Bronchial epithelial cell (primary cell): Measurements from ENCODE around the gene LILRB4. TPM values are rescaled to one million over a fixed set of nuclear protein-coding genes. Genes with fewer than 3 reads are reported as not detected.

Experiments used
- DNase-seq: peaks from one replicate; pipeline ENCODE4 v3.0.0-alpha.2; 2010; ENCODE audit warnings: low read depth
- FAIRE-seq: peaks from 2 replicates; lab custom pipeline; 2011; peaks lifted over from hg19 to GRCh38; lab: Jason Lieb, UNC
- H3K27me3 ChIP-seq: 2 replicates; pipeline ENCODE4 v1.5.1; 2011; ENCODE audit warnings: low read length; ENCODE audit not compliant: control insufficient read depth, insufficient read depth
- H3K36me3 ChIP-seq: 2 replicates; pipeline ENCODE4 v1.5.1; 2011; ENCODE audit warnings: low read length; ENCODE audit not compliant: control insufficient read depth, insufficient read depth
- H3K4me3 ChIP-seq: 2 replicates; pipeline ENCODE4 v1.5.1; 2011; ENCODE audit warnings: mild to moderate bottlenecking, low read depth, low read length, control low read depth
- total RNA-seq: library from RNA; depleted of rRNA; stranded (reverse); fragments of >200 nt; gene quantifications from 2 replicates; pipeline ENCODE4 v1.2.1, GENCODE V29; 2014
- TF ChIP-seq, protein P1 (sequence below): IDR thresholded peaks from 2 replicates; pipeline ENCODE4 v1.5.1; 2011; ENCODE audit warnings: mild to moderate bottlenecking, moderate library complexity, low read length, control low read depth, inconsistent platforms; ENCODE audit not compliant: insufficient read depth, severe bottlenecking

LILRB4 gene
- total RNA-seq, 1 donor from 2014 or later = not detected

DNA sequence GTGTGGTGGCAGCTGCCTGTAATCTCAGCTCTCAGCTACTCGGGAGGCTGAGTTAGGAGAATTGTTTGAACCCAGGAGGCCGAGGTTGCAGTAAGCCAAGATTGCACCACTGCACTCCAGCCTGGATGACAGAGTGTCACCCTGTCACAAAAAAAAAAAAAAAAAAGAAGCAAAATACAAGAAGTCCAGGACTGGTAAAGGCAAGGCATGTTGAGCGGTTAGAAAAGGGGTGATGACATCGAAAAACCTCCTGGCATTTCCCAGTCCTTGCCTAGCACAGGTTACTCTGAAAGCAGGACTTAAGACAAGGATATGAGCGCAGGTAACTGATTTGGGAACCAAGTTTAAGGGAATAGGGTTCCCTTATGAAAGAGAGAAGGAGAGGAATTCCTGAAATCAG, 2.5 kb upstream of the LILRB4 start:
- Histone ChIP-seq H3K27me3 (no peaks in the 10 kb centered on the region), H3K36me3 (no peaks in the 10 kb centered on the region), H3K4me3 (no peak overlapping the region)
- DNase-seq (no peak), FAIRE-seq (no peak)
- TF ChIP-seq, protein P1, sequence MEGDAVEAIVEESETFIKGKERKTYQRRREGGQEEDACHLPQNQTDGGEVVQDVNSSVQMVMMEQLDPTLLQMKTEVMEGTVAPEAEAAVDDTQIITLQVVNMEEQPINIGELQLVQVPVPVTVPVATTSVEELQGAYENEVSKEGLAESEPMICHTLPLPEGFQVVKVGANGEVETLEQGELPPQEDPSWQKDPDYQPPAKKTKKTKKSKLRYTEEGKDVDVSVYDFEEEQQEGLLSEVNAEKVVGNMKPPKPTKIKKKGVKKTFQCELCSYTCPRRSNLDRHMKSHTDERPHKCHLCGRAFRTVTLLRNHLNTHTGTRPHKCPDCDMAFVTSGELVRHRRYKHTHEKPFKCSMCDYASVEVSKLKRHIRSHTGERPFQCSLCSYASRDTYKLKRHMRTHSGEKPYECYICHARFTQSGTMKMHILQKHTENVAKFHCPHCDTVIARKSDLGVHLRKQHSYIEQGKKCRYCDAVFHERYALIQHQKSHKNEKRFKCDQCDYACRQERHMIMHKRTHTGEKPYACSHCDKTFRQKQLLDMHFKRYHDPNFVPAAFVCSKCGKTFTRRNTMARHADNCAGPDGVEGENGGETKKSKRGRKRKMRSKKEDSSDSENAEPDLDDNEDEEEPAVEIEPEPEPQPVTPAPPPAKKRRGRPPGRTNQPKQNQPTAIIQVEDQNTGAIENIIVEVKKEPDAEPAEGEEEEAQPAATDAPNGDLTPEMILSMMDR = no peak

DNA sequence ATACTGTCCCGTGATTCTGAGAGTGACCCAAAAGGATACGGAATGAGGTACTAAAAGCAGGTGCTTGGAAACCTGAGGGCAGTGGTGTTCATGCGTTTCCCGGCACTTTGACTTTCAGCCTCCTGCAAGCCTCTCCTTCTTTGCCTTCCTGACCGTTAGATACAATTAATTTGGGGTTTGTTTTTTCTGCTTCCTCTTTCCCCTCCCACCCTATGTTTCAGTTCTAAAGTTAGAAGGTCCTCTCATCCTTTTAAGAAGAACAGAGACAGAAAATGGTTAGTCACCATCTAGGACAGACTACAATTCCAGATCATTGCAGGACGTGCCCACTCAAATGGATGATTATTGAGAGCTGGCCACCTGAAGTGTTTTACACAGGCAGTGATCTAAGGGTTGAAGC, 1.8 kb upstream of the LILRB4 start:
- FAIRE-seq = no peak
- H3K27me3 ChIP-seq = no peaks in the 10 kb centered on the region
- DNase-seq = no peak
- no peaks in the 10 kb centered on the region for H3K36me3 ChIP-seq
- no peak overlapping the region for H3K4me3 ChIP-seq
- TF ChIP-seq, protein P1 = no peak

DNA sequence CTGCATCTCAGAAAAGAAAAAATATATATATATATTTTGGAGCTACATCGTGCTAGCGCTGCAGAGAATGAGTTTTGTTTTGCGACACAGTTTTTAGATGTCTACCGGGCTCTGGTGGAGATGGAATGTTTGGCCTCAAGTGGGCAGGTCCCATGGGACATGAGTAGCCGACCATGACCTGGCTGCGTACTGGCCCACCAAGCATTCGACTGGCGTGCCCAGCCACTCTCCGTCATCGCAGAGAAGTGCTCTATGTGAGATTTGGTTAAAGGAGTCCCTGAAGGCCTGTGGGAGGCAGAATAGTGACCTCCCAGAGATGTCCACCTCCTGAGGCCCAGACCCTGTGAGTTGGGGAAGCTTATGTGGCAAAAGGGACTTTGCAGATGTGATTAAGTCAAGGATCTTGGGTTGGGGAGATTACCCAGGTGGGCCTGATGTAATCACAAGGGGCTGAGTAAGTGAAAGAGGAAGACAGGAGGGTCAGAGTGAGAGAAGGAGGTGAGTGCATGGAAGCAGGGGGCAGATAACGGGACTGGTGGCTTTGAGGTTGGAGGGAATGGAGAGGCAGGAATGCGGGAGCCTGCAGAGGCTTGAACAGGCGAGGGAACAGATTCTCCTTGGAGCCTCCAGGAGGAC, 821 bp upstream of the LILRB4 start:
- peak; percentile 47 for FAIRE-seq
- TF ChIP-seq, protein P1 = no peak
- H3K4me3 ChIP-seq = no peak overlapping the region
- no peaks in the 10 kb centered on the region for H3K36me3 ChIP-seq
- DNase-seq = no peak
- no peaks in the 10 kb centered on the region for H3K27me3 ChIP-seq

DNA sequence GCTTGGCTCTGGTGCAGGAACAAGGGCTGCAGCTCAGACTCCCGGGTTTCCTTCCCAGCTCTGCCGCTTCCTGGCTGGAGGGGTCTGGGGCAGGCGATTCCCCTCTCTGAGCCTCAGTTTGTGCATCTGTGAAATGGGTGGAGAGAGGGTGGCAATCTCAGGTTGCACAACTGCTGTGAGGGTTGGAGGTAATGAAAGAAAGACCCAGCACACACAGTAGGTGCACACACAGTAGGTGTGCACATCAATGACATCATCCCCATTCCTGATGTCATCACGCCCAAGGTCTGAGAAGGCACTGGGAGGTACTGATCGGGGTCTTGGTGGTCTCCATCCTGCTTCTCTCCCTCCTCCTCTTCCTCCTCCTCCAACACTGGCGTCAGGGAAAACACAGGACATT, 2.7 kb downstream of the LILRB4 start:
- FAIRE-seq (no peak), DNase-seq (no peak)
- no peak overlapping the region for H3K4me3 ChIP-seq
- H3K36me3 ChIP-seq = no peaks in the 10 kb centered on the region
- TF ChIP-seq, protein P1 = no peak
- H3K27me3 ChIP-seq = no peaks in the 10 kb centered on the region

DNA sequence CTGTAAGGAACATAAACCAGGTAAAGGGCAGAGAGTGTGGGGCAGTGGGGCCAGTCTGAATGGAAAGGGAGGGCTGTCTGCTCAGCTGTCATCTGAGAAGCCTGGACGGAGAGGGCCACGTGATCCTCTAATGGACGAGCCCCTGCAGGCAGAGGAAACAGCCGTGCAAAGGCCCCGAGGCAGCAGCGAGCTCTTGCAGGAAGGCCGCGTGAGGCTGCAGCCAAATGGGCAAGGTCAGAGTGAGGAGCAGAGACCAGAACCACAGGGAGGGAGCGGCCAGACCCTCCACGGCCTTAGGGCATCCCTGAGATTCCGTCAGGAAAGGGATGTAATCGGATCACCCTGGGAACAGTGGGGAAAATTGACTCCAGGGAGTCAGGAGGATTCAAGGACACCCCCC, 4.4 kb downstream of the LILRB4 start:
- TF ChIP-seq, protein P1 = no peak
- Histone ChIP-seq H3K27me3 (no peaks in the 10 kb centered on the region), H3K4me3 (no peak overlapping the region), H3K36me3 (no peaks in the 10 kb centered on the region)
- no peak for DNase-seq
- no peak for FAIRE-seq

DNA sequence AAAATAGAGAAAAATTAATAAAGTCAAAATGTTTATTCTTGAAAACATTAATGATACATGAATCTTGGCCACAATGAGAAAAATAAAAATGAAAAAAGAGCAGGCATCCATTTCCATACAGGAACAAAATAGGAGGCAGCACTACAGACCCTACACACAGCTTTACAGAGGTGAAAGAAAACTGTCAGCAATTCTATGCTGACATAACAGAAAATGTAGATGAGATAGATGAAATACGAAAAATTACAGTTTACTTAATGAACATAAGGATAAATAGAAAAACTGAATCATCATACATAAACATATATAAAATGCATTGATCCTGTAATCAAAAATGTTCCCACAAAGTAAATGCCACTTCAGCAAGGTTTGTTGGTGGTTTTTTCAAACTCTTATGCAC, 5.6 kb downstream of the LILRB4 start:
- Histone ChIP-seq H3K4me3 (no peak overlapping the region), H3K36me3 (no peaks in the 10 kb centered on the region), H3K27me3 (no peaks in the 10 kb centered on the region)
- FAIRE-seq = no peak
- TF ChIP-seq, protein P1 = no peak
- DNase-seq = no peak
